ENCODE data around the gene CCT3.
A peak's percentile ranks its signal among the peaks of the same experiment; 100 is the strongest.
"Not testable (repeated sequence)": the region's sequence is repeated elsewhere in the genome, so short reads cannot be mapped to it uniquely, and the experiment has no call there.

The CCT3 gene

DNA sequence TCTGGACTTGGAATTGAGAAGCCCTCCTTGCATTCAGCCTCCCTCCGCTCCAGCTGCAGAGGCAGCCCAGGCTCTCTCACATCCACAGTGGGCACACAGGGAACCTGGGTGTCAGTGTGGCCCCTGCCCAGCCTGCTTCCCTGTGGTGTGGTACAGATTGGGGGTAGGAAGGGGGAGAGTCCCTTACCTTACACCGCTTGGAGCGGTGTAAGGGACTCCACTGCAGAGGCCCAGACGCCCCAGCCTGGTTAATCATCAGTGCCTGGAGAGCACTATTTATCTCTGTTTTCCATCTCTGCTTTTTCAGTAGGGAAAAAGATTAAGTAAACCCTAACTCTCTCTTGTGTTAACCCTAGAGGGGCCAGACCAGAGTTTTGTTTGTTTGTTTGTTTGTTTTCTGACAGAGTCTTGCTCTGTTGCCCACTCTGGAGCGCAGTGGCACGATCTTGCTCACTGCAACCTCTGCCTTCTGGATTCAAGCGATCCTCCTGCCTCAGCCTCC, 30.1 kb upstream of the CCT3 start:
- DNase-seq: no peak

DNA sequence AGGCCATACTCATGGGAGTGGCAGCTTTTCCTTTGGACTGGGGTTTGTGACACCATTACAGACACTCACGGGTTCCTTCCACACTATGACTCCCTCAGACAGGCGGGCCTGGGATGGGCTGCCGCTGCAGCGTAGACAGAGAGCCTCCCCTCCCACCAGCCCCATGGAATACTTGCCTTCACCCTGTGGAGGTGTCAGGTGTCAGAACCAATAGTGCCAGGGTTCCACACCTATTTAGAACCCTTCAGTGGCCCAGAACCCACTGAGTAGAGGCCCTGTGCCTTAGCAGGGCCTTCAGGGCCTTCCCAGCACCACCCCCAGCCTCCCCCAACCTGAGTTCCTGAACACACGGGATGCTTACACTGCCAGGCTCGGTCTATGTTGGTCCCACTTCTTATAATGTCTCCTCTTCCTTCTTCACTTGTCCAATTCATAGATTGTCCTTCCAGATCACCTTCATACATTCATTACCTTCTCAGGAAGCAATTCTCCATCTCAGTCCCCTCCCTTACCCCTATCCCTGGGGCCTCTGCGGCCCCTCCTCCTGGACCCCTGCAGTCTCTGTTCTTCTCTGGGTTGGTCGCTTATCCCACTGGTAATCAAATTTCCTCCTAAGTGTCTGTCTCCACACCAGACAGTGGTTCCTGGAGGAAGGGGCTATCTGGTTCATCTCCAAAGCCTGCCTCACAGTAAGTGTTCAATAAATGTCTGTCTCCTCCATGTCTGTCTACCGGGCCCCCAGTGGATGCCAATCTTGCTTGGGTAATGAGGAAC, 29.5 kb upstream of the CCT3 start:
- DNase-seq: no peak

GRCh38 chr1:156366378-156367166, 28.5 kb upstream of the CCT3 start:
- no peak for DNase-seq

GRCh38 chr1:156365754-156366153, 27.7 kb upstream of the CCT3 start:
- no peak for DNase-seq

DNA sequence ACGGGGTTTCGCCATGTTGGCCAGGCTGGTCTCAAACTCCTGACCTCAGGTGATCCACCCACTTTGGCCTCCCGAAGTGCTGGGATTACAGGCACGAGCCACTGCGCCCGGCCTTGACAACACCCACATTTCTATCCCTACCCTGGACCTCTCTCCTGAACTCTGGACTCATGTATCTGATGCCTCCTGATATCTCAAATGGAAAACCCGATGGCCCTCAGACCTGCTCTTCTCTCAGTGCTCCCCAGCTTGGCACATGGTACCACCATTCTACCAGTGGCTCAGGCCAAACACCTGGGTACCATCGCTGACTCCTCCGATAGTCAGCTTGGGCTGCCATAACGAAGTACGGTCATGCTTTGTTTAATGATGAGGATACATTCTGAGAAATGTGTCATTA, 22.4 kb upstream of the CCT3 start:
- DNase-seq: no peak

- no peak for DNase-seq
These were observed 21.9 kb upstream of the CCT3 start for GRCh38 chr1:156359973-156360372.

- no peak for DNase-seq
These were observed 21.2 kb upstream of the CCT3 start for GRCh38 chr1:156359249-156359648.

- DNase-seq: no peak
These were observed 20.5 kb upstream of the CCT3 start for GRCh38 chr1:156358641-156359040.

DNA sequence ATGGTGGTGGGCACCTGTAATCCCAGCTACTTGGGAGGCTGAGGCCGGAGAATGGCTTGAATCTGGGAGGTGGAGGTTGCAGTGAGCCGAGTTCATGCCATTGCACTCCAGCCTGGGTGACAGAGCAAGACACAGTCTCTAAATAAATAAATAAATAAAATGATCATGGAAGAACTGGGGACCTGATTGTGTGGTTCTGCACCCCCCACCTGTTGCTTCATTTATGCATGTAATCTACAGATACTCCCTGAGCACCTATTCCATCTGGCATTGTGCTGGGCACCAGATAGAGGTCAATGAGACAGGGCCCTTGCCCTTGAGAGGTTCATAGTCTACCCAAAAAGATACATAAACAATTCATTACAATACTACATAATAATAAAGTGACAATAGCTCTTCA, 19.9 kb upstream of the CCT3 start:
- no peak for DNase-seq

- DNase-seq: peak; percentile 42
These were observed 18.9 kb upstream of the CCT3 start for GRCh38 chr1:156356875-156357534.

GRCh38 chr1:156356262-156356874, 18.3 kb upstream of the CCT3 start:
- no peak for DNase-seq

- not testable (repeated sequence) for DNase-seq
These were observed 14.4 kb upstream of the CCT3 start for GRCh38 chr1:156352481-156352880.

DNA sequence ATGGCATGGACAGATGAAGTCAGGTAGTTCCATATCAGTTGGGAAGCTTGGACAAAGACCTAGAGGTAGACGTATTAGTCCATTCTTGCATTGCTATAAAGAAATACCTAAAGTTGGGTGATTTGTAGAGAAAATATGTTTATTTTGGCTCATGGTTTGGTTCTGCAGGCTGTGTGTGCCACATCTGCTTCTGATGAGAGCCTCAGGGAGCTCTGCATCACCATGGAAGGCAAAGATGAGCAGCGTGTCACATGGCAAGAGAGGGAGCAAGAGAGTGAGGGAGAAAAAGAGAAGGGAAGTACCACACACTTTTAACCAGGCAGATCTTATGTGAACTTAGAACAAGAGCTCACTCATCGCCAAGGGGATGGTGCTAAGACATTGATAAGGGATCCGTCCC, 9.2 kb upstream of the CCT3 start:
- no peak for DNase-seq

- DNase-seq: no peak
These were observed 8.5 kb upstream of the CCT3 start for GRCh38 chr1:156346636-156347035.

DNA sequence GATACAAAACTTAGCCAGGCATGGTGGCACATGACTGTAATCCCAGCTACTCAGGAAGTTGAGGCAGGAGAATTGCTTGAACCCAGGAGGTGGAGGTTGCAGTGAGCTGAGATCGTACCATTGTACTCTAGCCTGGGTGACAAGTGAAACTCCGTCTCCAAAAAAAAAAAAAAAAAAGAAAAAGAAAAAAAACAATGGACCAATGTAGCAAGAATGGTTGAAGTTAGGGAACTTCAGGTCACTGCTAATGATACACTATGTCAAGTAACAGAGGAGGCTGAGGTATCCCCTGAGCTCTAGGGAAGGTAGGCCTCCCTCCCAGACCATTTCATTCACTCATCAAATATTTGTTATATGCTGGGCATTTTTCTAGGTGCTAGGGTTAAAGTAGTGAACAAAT, 7.9 kb upstream of the CCT3 start:
- DNase-seq: not testable (repeated sequence)

DNA sequence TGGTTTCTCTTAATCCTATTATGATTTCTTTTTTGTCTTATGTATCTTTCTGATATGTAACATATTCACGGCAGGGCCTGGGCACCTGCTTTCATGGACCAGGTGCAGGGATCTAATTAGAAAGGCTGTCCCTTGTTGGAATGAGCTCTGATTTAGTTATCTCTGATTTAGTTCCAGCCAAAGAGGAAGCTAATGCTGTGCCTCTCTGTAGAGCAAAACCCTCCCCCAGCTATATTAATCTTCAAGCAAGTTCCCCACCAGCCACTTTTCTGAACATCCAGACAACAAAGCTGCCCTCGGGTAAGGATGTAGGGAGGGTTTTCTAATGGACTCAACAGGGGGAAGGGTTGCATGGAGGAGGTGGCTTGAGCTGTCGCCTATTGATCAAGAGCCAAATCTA, 6.3 kb upstream of the CCT3 start:
- no peak for DNase-seq

DNA sequence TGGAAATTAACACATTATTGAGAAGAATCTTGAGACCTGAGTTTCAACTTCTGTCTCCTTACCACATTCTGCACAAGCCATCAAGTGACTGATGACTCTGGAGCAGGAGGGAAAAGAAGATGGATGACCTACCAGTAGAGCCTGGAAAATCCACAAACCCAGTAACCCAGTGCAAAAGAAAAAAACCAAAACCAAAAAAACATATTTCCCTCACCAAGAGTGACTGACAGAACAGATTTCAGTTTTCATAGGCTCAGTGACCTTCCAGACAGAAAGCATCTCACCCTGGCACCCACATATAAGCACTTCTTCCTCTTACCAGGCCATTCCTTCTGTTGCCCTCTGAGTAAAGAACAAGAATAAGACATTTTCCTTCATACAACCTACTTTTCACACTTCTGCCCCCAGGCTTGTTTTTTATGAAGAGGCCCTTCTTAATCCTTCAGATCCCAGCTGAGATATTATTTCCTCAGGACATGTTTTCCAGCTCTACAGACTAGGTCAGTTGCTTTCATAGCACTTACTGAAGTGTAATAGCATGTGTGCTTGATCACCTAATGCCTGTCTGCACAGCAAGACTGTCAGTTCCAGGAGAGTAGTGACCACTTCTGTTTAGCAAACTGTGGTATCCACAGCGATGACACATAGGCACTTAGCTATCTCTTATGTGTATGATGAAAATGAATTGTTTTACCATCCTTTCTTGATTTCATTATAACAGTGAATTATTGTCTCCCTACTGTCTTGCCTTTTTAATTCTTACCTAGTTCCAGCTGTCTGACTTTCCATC, 4.3 kb upstream of the CCT3 start:
- DNase-seq: no peak

DNA sequence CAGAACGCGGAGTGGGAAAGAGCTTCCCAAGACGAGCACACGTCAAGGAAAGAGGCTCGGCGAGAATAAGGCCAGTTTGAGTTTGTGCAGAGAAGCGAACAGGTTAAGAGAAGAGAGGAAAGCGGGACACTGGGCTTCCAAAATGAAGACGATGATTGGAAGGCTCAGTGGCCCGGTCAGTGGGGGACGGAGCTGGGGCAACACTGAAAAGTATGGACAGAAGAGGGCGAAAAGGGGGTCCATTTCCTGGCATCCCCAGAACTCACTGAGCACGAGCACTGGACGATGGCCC, 258 bp downstream of the CCT3 start:
- no peak for DNase-seq

DNA sequence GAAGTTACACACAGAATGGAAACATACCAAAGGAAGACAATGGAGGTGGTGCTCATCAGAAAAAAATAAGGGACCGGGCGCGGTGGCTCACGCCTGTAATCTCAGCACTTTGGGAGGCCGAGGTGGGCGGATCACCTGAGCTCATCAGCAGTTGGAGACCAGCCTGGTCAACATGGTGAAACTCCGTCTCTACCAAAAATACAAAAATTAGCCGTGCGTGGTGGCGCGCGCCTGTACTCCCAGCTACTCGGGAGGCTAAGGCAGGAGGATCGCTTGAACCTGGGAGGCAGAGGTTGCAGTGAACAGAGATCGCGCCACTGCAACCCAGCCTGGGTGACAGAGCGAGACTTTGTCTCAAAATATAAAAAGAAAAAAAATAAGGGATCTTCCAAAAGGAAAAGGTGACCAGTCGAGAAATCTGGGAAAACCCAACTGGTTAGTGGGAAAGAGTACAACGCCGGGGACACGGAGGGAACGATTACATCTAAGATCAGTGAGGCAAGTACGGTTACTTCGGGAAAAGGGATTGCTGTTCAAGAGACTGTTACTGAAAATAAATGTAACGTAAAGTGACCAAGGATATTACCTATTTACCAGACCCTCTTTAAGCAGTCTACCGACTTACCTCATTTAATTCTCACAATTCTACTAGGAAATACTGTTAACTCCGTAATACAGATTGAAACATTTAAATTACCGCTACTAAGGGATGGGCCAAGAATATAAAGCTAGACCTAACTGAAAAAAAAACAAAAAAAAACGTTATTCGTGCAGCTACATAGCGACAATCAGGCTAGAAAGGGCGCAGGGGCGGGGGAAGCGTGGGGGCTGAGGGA, 822 bp downstream of the CCT3 start:
- DNase-seq: no peak

DNA sequence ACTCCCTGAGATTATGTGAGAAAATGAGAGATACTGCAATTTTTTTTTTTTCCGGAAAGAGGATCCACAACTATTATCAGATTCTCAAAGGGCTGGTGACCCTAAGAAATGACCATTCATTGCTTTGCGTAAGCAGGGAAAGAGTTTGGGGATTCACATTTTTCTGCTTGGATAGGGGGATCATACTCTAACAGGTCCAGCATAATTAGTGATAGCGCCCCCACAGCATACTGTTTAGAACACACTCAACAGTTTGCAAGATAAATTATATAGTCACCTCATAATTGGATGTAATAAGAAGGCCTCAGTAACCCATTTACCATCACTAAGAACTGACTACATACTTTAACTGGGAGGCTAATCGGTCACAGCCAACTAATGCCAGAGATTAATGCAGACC, 1.9 kb downstream of the CCT3 start:
- DNase-seq: no peak

DNA sequence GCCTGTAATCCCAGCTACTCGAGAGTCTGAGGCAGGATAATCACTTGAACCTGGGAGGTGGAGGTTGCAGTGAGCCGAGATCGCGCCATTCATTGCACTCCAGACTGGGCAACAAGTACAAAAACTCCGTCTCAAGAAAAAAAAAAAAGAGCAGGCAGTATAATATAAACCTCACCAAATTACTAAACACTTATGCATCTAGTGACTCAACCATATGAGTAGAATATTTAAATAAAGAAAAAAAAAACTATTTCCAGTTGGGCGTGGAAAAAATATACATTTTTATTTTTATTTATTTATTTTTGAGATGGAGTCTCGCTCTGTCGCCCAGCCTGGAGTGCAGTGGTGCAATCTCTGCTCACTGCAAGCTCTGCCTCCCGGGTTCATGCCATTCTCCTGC, 14.9 kb downstream of the CCT3 start:
- not testable (repeated sequence) for DNase-seq

DNA sequence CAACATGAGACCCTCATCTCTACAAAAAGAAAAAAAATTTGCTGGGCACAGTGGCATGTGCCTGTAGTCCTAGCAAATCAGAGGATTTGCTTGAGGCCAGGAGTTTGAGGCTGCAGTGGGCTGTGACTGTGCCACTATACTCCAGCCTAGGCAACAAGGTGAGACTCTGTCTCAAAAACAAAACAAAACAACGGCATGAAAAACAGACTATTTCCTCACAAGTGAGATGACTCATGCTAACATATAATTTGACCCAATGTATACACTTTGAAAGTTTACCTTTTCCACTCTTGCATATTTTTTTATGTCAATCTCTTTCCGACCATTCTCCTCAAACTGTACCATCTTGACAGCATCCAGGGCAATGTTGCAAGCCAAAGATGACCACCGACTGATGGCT, 17.5 kb downstream of the CCT3 start:
- DNase-seq: no peak

Measured in effector CD4-positive, alpha-beta T cell (primary cell).